Measurements from ENCODE around the gene SLC36A2.

GRCh38 chr5:151348789-151349188 lies 1.4 kb upstream of the SLC36A2 start:
- TF ChIP-seq CTCF (conservative IDR thresholded peaks at IDR 0.05; ENCODE audit: low read length) (no peak), EZH2phosphoT487 (IDR thresholded peaks at IDR 0.05; ENCODE audit: borderline replicate concordance, low read depth, low read length) (no peak)

Measured in OCI-LY7 (cell line).